ENCODE results near the gene RANBP1.

Gene RANBP1

DNA sequence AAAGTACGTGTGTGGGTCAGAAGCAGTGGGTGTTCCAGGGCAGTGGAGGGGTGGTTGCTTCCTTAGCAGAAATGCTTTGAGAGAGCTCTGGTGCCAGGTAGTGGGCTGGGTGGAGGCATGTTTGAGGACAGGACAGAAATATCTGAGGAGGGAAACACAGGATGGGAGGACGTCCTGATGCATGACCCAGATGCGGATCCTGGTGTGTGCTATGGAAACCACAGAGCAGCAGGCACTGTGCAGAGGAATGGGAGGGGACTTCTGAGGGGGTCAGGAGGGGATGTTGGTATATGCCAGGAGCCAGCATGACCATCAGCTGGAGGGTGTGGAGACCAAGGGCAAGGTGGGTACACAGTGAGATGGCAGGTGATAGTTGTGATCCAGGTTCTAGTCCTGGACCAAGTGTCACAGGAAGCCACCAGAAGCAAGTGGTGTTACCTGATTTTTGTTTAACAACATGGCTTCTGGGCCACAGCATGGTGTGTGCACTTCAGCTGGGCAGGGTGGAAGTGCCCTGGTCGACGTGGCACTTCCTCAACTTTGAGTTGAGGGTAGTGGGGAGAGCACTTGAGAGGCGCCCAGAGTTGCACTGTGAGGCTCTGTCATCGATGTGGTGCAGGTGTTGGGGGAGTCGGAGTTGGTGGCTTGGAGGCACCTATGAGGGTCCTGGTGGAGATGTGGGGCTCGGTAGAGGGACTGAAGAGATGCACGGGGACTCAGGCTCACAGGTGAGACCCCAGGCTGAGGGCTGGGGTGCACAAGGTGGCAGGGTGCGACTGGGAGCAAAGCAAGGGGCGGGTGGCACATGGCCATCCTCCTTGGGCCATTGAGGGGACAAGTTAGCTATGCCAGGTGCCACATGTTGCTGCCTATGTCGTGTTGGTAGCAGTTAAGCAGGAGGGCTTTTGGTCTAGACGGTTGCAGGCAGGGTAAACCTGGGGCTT is 28.3 kb upstream of the RANBP1 start:
- in situ Hi-C loops (cut with MboI; ENCODE audit: low sequenced_read_pairs), result no loop called here

DNA sequence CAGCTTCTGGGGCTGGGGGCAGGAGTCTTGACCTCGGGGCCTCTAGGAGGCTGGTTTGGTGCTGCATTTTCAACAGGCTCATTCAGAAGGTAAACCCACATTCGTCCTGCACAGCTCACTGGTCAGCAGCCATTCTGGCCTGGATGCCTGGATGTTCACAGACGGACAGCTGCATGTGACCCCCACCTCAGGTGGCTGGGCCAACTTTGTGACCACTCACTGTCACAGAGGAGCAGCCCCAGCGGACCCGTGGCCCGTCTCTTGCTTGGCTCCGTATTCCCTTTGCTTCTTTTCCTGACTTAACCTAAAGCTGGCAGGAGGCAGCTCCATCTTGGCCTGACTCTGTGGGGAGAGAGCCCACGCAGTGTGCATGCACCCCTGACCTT is 27.6 kb upstream of the RANBP1 start:
- in situ Hi-C loops (cut with MboI; ENCODE audit: low sequenced_read_pairs), result no loop called here

DNA sequence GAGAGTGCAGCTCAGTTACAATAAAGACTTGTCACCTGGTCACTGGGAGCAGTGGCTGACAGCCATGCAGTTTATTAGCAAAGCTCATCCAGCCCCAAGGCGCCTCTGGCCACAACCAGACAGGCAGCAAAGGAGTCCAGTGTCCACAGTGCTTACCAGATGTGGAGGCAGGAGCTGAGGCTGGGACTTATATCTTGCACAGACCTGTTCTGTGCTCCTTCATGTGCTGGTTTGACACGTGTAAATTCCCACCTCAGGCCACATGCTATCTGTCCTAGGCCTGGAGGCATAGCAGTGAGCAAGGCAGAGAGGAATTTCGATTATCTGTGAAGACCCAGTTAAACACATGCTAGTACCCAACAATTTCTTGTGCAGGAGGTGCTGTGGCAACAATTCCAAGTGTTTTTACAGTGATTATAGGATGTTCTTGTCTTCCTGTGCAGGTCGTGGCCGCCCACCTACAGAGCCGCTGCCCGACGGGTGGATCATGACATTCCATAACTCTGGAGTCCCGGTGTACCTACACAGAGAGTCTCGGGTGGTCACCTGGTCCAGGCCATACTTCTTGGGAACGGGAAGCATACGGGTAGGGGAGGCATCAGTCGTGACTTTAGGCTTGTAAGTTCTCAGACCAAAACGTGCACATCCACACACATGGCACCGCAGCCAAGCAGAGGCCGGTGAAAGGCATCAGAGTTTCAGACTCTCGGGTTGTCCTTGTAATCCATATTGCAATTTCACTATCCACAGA is 26.5 kb upstream of the RANBP1 start:
- in situ Hi-C loops (cut with MboI; ENCODE audit: low sequenced_read_pairs), result no loop called here

DNA sequence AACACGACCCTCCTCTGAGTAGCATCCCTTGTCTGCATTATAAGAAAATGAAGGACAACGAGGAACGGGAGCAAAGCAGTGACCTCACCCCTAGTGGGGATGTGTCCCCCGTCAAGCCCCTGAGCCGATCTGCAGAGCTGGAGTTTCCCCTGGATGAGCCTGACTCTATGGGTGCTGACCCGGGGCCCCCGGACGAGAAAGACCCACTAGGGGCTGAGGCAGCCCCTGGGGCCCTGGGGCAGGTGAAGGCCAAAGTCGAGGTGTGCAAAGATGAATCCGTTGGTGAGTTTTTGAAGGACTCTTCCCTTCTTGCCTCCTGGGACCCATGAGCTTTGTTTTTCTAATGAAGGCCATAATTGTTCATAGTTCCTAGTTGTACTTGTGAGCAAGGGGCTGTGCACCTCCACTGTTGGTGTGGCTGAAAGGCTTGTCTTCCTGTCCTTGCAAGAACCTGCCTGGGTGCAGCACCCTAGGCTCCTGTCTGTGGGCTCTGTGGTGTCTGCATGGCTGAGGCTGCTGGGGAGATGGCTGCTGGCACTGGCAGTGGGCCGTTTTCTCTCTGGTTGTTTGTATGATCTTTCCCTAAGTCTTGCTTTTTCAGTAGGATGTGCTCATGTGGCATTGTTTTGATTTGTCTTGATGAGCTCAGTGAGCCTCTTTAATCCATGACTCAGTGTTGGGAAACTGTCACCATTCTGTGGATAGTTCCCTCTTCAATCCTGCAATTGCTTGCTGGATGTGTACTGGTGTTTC is 25.8 kb upstream of the RANBP1 start:
- in situ Hi-C loops (cut with MboI; ENCODE audit: low sequenced_read_pairs), result no loop called here

DNA sequence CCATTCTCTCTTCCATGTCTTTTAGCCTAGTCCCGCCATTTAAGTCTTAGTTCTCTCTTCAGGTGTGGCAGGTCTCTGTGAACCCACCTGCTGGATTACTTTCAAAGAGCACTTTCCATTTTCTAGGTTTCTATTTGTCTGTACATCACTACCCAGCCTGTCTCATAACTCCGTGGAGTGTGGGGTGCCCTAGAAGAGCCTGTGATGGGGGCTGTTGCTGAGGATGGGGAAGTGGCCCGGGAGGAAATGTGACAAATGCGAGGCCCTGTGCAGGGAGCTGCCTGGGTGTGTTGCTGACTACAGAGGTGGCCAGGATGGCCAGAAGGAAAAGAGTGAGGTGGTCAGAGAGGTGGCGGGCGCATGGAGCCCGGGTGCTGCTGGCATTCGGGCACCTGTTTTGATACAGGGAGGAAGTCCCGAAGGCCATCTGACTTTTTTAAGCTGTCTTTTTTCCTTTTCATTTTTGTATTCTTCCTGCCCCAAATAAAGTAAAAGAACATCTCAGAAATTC is 25.1 kb upstream of the RANBP1 start:
- in situ Hi-C loops (cut with MboI; ENCODE audit: low sequenced_read_pairs), result no loop called here

DNA sequence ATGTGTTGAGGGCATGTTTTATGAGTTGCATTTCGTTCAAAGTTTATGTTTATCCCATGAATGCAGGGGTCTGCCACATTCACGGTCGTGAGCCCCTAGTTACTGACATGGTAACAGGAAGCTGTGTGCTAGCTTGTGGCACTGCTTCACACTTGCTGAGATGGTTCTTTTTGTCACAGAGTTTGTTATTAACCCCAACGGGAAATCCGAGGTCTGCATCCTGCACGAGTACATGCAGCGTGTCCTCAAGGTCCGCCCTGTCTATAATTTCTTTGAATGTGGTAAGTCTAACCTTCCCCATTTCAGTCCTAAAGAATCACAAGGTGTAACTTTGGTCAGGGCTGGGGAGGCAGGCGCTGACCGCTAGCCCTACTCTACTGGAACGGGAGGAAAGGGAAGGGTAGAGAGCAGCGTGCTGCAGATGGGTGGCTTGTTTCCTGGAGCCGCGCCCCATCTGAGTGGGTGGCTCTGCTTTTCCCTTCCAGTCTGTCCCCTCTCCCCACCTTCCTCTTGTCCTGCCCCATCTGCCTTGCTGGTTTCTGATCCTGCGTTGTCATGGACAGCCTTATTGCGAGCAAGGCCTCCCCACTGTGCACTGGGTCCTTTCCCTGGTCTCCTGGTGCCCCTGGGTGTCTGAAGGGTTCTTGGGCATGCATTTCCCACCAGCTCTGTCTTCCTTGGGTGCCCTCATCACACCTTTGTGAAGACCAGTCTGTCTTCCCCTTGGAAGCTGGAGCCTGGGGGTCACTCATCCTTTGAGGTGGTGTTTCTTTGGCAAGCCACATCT is 24.0 kb upstream of the RANBP1 start:
- in situ Hi-C loops (cut with MboI; ENCODE audit: low sequenced_read_pairs), result no loop called here

DNA sequence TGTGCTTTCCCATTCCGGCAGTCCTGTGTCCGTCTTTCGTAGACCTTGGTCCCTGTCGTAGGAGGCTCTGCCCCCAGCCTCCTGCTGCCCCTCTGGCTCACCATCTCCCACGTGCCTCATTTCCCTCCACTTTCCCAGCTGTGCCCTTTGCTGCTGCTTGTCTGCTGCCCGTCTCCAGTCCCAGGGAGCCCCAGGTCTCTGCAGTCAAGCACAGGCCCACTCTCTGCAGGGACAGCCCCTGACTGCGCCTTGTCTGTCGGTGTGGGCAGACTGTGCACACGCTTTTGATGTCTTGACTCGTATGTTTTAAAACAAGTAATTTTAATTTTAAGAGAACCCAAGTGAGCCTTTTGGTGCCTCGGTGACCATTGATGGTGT is 23.4 kb upstream of the RANBP1 start:
- in situ Hi-C loops (cut with MboI; ENCODE audit: low sequenced_read_pairs), result no loop called here

DNA sequence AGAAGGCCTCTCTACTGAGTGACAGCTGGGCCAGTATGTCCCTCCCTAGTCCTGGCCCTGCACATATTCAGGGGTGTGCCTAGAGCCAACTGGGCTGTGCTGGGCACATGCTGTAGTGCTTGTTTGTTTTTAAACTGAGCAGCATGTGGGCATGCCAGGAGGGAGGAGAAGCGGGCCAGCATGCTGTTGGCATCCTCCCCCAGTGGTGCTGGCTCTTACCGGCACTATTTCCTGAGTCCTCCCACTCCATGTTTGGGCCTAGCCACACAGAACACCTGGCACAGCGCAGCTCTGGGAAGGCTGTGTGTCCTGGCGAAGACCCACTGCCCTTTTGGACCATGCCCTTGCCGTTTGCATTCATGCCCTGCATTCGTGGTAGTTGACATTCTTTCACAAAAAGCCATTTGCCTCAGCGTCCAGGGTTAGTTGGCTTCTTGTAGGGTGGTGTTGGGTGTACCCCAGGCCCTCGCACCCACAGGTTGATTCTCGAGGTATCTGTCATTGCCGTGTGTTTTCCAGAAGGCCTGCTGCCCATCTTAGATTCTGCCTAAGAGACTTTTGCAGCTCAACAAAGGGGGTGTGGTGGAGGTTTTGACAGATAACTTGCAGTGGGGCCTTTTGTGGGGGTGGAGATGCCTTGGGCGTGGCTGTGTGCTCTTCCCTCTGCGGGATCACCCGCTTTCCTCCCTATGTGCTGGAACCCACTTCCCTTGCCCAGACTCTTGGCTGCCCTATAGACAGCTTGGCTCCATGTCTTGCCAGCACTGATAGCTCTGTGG is 22.3 kb upstream of the RANBP1 start:
- in situ Hi-C loops (cut with MboI; ENCODE audit: low sequenced_read_pairs), result no loop called here

DNA sequence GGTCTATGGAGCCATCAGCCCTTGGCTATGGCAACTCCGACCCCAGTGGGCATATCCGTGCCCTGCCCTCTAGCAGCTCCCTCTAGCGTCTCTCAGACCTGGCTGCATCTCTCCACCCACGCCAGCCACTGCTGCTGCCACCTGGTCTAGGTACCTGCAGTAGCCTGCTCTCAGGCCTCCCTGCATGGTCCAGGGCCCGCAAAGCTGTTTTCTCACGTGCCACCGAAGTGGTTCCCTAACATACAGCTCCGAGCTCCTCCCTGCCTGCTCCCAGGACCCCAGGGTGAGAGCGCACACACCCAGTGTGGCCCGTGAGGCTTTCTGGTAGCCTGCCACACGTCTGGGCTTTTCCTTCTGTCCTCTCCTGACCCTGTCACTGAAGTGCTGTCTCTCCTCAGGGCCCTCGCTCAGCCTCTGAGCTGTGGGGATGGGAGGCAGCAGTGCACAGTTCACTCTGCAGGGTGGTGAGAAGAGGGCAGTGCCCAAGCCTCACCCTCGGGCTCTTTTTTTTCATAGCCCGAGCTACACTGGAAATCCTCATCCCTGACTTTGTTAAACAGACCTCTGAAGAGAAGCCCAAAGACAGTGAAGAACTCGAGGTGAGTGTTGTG is 21.6 kb upstream of the RANBP1 start:
- in situ Hi-C loops (cut with MboI; ENCODE audit: low sequenced_read_pairs), result no loop called here

DNA sequence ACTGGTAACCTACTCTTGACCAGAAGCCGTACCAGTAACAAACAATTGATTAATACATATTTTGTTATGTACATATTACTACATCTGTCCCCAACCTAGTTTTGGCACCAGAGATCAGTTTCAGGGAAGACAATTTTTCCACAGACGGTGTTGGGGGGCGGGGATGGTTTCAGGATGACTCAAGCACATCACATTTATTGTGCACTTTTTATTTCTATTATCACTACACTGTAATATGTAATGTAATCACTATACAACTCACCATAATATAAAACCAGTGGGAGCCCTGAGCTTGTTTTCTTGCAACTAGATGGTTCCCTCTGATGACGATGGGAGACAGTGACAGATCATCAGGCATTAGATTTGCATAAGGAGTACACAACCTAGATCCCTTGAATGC is 20.4 kb upstream of the RANBP1 start:
- in situ Hi-C loops (cut with MboI; ENCODE audit: low sequenced_read_pairs), result no loop called here

DNA sequence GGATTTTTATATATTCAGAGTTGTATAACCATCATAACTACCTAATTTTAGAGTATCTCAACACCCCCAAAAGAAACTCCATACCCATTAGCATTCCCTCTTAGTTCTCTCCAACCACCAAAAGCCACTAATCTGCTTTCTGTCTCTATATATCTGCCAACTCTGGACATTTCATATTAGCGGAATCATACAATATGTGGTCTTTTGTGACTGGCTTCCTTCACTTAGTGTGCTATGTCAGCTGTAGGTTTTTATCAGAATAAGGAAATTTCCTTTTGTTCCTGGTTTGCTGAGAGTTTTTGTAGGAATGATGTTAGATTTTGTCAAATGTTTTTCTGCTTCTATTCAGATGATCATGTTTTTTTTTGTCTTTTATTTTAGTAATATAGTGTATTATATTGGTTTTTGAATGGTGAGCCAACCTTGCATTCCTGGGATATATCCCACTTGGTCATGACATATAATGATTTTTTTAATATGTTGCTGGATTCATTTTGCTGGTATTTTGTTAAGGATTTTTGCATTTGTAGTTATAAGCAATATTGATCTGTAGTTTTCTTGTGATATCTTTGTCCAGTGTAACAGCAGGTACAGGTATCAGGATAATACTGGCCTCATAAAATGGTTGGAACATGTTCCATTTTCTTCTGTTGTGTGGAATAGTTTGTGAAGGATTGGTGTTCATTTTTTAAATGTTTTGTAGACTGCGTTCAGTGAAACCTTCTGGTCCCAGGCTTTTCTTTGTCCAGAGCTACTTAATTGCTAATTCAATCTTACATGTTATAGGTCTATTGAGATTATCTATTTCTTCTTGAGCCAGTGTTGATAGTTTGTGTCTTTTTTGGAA is 19.1 kb upstream of the RANBP1 start:
- in situ Hi-C loops (cut with MboI; ENCODE audit: low sequenced_read_pairs), result no loop called here

DNA sequence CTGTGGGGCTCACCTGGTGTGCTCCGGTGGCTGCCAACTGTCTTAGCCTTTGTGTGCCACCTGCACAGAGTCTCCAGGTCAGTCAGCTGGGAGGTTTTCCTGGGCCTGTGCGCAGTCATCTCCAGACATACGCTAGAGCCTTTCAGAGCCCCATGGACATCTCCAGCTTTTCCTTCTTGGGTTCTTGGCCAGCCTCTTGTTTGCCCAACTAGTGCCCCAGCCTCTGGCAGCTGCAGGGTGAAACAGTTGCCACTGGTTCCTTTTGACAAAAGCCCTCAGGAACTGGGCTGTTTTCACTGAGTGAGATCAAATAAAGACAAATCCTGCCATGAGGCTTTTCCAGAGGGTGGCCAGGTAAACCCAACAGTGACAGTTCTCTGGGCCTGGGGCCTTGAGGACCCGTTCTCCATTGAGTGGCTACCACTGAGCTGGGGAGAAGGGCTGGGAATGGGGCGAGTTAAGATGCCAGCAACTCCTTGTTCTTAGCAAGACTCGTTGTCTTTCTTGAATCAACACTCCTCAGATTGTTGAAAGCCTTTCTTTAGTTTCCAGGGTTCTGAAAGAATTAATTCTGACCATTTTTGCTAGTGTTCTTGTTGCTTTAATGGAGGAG is 16.7 kb upstream of the RANBP1 start:
- in situ Hi-C loops (cut with MboI; ENCODE audit: low sequenced_read_pairs), result no loop called here

DNA sequence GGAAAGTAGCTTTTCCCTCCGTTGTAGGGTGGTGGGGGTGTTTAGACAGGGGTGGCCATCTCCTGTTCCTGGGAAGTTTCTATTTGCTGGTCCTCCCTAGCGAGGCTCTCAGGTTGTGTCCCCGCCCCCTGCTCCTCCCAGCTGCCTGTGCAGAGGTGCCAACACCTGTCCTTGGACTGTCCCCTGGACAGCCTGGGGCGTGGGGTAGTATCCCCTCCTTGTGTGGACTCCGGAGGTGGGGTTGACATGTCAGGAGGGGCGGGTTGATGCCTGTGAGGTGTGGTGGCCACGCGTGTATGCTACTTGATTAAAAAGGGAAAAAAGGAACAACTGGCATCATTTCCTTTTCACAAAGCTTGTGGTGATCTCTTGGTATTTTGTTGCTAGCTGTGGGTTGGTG is 14.3 kb upstream of the RANBP1 start:
- in situ Hi-C loops (cut with MboI; ENCODE audit: low sequenced_read_pairs), result no loop called here

DNA sequence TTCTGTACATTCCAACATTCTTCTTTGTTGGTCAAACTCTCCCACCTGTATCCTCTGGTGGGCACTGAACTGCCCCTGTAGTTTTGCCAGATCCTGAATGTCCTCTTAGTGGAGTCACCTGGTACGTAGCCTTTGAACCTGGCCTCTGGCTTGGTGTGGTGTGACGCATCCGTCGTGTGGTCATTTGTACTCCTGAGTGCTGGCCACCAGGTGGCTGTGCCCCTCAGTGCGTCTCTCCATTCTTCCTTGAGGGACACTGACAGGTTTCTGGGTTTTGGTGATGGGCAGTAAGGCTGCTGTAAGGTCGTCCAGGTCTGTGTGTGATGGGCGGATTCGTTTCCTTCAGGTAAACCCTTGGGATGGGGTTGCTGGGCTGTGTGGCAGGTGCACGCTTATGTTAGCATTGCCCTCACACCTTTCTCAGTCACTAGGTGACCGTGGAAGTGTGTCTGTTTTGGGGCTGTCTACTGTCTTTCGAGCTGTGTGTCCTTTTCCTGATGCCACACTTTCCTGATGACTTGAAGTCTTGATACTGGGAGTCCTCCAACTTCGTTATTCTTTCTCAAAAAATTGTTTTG is 13.6 kb upstream of the RANBP1 start:
- in situ Hi-C loops (cut with MboI; ENCODE audit: low sequenced_read_pairs), result no loop called here

DNA sequence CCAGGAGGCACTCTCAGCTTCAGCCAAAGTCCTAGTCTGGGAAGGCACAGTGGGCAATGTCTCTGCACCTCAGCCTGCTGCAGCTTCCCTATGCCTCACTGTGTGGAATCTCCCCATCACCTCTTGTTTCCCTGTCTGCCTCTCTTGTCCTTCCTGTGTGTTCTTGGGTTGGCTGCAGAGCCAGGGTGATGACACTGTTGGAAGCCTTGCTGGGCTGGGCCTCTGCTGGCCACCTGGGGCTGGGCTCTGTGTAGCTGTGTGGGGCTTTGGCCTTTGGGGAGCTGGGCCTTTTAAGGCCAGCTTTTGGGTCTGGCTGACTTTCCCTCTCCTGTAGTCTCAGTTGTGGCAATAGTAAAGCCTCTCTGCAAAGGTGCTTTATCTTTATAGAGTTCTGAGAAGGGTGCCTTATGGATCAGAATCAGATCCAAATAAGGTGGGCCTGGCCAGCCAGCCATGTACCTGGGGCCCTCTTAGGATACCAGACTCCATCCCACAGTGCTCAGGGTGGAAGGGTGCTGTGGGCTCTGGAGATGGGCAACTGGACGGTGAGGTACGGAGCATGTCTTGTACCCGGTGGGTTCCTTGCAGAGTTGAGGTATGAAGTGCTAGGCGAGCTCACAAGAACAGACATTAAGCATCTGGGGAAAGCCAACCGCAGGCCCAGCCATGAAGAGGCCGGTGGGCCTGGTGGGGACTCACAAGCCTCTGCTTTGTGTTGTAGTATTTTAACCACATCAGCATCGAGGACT is 10.3 kb upstream of the RANBP1 start:
- in situ Hi-C loops (cut with MboI; ENCODE audit: low sequenced_read_pairs), result no loop called here

DNA sequence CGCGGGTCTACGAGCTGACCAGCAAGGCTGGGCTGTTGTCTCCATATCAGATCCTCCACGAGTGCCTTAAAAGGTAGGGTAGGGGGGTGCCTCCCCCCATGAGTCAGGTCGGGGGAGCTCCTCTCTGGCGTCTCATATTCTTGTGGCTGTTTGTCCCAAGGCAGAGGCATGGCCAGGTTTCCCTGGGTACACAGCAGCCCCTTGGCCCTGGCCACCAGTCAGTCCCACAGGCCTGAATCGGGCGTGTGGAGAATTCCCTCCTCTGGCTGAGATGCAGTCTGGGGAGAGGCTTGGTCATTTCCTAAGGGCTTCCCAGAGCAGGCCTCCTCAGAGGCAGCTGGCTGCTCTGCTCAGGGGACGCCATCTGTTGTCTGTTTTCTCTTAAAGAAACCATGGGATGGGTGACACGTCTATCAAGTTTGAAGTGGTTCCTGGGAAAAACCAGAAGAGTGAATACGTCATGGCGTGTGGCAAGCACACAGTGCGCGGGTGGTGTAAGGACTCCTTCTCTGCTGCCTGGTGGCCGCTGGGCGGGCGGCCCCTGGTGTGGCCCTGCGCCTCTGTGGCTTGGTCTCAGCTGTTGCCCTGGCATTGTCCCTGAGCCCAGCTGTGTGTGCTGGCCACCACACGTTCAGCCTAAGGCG is 9.6 kb upstream of the RANBP1 start:
- in situ Hi-C loops (cut with MboI; ENCODE audit: low sequenced_read_pairs), result no loop called here

DNA sequence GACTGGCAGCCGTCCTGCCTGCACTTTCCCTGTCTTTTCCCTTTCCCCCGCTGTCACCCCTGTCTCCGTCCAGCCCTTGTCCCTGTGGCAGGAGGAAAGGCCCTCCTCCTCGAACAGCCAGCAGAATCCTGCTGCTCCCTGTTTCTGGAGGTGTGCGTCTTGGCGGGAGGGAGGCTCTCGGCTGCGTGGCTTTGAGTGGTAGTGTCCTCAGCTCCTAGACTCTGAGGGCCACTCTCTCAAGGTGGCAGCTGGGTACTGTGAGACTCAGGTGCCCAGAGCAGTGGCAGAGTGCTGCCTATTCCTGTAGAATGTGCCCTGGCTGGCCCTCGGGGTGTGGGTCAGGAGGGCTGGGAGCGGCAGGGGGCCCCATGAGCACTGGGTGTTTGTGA is 9.1 kb upstream of the RANBP1 start:
- in situ Hi-C loops (cut with MboI; ENCODE audit: low sequenced_read_pairs), result no loop called here
